ENCODE measurements around the gene DIPK1B. TPM values are rescaled to one million over a fixed set of nuclear protein-coding genes. Genes with fewer than 3 reads are reported as not detected.

DIPK1B gene
- total and polyA plus RNA-seq, 2 experiments from 2014 or later: 18.7 to 60.0 TPM

DNA sequence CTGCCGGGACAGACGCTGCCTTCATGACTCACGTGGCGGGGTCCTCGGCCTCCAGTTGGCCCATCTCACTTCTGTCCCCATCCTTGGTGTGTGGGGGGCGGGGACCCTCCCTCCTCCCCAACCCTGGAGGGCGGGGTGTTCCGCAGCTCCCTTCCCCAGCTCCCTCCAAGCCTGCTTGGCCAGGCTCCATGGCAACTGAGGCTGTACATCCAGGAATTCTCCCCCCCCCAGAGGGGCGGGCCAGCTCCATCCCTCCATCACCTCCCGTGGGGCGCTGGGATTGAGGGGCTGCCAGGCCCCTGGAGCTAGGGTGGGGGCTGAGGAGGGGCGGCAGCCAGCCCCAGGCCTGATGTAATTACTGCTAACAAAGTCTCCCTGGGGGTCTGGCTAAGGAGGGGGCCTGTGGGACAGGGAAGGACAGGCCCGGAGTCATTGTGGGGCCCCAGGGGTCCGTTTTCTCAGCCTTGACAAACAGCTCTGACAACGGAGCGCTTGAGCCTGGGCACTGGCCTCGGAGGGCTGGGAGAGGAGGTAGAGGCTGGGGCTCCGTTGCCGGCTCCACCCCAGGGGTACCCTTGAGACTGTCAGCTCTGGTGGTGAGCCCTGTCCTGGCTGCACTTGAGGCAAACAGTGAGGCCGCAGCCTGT, 8.0 kb downstream of the DIPK1B start:
- Histone ChIP-seq H3K27me3 (ENCODE audit: insufficient read depth) (no peaks in the 10 kb centered on the region), H3K4me2 (no peak overlapping the region), H3K4me1 (ENCODE audit: insufficient read depth) (no peaks in the 10 kb centered on the region; the same call in 1 of the 2 replicates), H3K9me2 (ENCODE audit: insufficient read depth) (no peaks in the 10 kb centered on the region), H3K79me2 (replicated peaks; ENCODE audit: insufficient read depth) (peaks cover 1% of the 10 kb centered on the region), H4K20me1 (replicated peaks; ENCODE audit: insufficient read depth) (peaks cover 13% of the 10 kb centered on the region), H2AFZ (no peak overlapping the region), H3K27ac (ENCODE audit: low read depth) (no peak overlapping the region), H3F3A (replicated peaks; ENCODE audit: low read depth) (peaks cover 28% of the 10 kb centered on the region), H3K36me3 (ENCODE audit: insufficient read depth) (peaks cover 14% of the 10 kb centered on the region), H3K4me3 (no peak overlapping the region)
- Mint-ChIP-seq H3K27ac (no peak overlapping the region), H3K27me3 (ENCODE audit: insufficient read depth, low read depth, poor library complexity) (peaks cover 29% of the 10 kb centered on the region), H3K4me3 (no peak overlapping the region), H3K4me1 (peaks cover 8% of the 10 kb centered on the region), H3K9me3 (no peaks in the 10 kb centered on the region), H3K36me3 (ENCODE audit: low read depth) (peaks cover 30% of the 10 kb centered on the region)
- ATAC-seq (peak; percentile 12), DNase-seq (ENCODE audit: low spot score) (no peak)
- TF ChIP-seq ZNF114 (CRISPR knock-in tag; IDR thresholded peaks at IDR 0.05) (no peak), ETS1 (IDR thresholded peaks at IDR 0.05) (no peak), CREB1 (CRISPR knock-in tag; IDR thresholded peaks at IDR 0.05; ENCODE audit: low read depth) (no peak), NANOG (IDR thresholded peaks at IDR 0.05; ENCODE audit: borderline replicate concordance) (no peak), CTCF (conservative IDR thresholded peaks at IDR 0.05; ENCODE audit: low read depth in 2 of 2) (no peak), JUNB (IDR thresholded peaks at IDR 0.05; ENCODE audit: unreplicated experiment) (no peak), EZH2phosphoT487 (IDR thresholded peaks at IDR 0.05; ENCODE audit: unreplicated experiment) (no peak), STAT1 (IDR thresholded peaks at IDR 0.05; ENCODE audit: unreplicated experiment) (no peak)
- TF ChIP-seq, protein P1, sequence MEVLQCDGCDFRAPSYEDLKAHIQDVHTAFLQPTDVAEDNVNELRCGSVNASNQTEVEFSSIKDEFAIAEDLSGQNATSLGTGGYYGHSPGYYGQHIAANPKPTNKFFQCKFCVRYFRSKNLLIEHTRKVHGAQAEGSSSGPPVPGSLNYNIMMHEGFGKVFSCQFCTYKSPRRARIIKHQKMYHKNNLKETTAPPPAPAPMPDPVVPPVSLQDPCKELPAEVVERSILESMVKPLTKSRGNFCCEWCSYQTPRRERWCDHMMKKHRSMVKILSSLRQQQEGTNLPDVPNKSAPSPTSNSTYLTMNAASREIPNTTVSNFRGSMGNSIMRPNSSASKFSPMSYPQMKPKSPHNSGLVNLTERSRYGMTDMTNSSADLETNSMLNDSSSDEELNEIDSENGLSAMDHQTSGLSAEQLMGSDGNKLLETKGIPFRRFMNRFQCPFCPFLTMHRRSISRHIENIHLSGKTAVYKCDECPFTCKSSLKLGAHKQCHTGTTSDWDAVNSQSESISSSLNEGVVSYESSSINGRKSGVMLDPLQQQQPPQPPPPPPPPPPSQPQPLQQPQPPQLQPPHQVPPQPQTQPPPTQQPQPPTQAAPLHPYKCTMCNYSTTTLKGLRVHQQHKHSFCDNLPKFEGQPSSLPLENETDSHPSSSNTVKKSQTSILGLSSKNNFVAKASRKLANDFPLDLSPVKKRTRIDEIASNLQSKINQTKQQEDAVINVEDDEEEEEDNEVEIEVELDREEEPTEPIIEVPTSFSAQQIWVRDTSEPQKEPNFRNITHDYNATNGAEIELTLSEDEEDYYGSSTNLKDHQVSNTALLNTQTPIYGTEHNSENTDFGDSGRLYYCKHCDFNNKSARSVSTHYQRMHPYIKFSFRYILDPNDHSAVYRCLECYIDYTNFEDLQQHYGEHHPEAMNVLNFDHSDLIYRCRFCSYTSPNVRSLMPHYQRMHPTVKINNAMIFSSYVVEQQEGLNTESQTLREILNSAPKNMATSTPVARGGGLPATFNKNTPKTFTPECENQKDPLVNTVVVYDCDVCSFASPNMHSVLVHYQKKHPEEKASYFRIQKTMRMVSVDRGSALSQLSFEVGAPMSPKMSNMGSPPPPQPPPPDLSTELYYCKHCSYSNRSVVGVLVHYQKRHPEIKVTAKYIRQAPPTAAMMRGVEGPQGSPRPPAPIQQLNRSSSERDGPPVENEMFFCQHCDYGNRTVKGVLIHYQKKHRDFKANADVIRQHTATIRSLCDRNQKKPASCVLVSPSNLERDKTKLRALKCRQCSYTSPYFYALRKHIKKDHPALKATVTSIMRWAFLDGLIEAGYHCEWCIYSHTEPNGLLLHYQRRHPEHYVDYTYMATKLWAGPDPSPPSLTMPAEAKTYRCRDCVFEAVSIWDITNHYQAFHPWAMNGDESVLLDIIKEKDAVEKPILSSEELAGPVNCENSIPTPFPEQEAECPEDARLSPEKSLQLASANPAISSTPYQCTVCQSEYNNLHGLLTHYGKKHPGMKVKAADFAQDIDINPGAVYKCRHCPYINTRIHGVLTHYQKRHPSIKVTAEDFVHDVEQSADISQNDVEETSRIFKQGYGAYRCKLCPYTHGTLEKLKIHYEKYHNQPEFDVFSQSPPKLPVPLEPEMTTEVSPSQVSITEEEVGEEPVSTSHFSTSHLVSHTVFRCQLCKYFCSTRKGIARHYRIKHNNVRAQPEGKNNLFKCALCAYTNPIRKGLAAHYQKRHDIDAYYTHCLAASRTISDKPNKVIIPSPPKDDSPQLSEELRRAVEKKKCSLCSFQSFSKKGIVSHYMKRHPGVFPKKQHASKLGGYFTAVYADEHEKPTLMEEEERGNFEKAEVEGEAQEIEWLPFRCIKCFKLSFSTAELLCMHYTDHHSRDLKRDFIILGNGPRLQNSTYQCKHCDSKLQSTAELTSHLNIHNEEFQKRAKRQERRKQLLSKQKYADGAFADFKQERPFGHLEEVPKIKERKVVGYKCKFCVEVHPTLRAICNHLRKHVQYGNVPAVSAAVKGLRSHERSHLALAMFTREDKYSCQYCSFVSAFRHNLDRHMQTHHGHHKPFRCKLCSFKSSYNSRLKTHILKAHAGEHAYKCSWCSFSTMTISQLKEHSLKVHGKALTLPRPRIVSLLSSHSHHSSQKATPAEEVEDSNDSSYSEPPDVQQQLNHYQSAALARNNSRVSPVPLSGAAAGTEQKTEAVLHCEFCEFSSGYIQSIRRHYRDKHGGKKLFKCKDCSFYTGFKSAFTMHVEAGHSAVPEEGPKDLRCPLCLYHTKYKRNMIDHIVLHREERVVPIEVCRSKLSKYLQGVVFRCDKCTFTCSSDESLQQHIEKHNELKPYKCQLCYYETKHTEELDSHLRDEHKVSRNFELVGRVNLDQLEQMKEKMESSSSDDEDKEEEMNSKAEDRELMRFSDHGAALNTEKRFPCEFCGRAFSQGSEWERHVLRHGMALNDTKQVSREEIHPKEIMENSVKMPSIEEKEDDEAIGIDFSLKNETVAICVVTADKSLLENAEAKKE (CRISPR knock-in tag; IDR thresholded peaks at IDR 0.05): no peak
- TF ChIP-seq, protein P2, sequence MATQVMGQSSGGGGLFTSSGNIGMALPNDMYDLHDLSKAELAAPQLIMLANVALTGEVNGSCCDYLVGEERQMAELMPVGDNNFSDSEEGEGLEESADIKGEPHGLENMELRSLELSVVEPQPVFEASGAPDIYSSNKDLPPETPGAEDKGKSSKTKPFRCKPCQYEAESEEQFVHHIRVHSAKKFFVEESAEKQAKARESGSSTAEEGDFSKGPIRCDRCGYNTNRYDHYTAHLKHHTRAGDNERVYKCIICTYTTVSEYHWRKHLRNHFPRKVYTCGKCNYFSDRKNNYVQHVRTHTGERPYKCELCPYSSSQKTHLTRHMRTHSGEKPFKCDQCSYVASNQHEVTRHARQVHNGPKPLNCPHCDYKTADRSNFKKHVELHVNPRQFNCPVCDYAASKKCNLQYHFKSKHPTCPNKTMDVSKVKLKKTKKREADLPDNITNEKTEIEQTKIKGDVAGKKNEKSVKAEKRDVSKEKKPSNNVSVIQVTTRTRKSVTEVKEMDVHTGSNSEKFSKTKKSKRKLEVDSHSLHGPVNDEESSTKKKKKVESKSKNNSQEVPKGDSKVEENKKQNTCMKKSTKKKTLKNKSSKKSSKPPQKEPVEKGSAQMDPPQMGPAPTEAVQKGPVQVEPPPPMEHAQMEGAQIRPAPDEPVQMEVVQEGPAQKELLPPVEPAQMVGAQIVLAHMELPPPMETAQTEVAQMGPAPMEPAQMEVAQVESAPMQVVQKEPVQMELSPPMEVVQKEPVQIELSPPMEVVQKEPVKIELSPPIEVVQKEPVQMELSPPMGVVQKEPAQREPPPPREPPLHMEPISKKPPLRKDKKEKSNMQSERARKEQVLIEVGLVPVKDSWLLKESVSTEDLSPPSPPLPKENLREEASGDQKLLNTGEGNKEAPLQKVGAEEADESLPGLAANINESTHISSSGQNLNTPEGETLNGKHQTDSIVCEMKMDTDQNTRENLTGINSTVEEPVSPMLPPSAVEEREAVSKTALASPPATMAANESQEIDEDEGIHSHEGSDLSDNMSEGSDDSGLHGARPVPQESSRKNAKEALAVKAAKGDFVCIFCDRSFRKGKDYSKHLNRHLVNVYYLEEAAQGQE (IDR thresholded peaks at IDR 0.05; ENCODE audit: unreplicated experiment): no peak

Data from GM23338 (cell line).